IPS-20b (cell line): ENCODE data around the gene SPATA12.

Source experiments
- H3K27ac ChIP-seq: one replicate; pipeline ENCODE4 v1.5.1; 2013; ENCODE audit warnings: low read length
- H3K27me3 ChIP-seq: 2 replicates; pipeline ENCODE4 v1.6.1; 2013; ENCODE audit warnings: mild to moderate bottlenecking, low read length, inconsistent platforms; ENCODE audit not compliant: insufficient read depth
- H3K36me3 ChIP-seq: 2 replicates; pipeline ENCODE4 v1.6.1; 2013; ENCODE audit warnings: low read depth, mild to moderate bottlenecking, inconsistent platforms, low read length, moderate library complexity; ENCODE audit not compliant: insufficient read depth
- H3K4me1 ChIP-seq: 2 replicates; pipeline ENCODE4 v1.6.1; 2013; ENCODE audit warnings: mild to moderate bottlenecking, control low read depth, inconsistent platforms, low read length, moderate library complexity; ENCODE audit not compliant: insufficient read depth
- H3K4me3 ChIP-seq: 2 replicates; pipeline ENCODE4 v1.5.1; 2013; ENCODE audit warnings: mild to moderate bottlenecking, low read length, inconsistent platforms
- H3K9ac ChIP-seq: 2 replicates; pipeline ENCODE4 v1.6.1; 2013; ENCODE audit warnings: low read depth, mild to moderate bottlenecking, inconsistent platforms, low read length, moderate library complexity
- H3K9me3 ChIP-seq: 2 replicates; pipeline ENCODE4 v1.6.1; 2013; ENCODE audit warnings: mild to moderate bottlenecking, low read depth, low read length, inconsistent platforms; ENCODE audit not compliant: insufficient read depth

The SPATA12 gene

GRCh38 chr3:57060089-57060821, at the start of gene SPATA12:
Gene SPATA12, plus strand, starts transcription at chr3:57060664. Its CDS starts 13,031 bp downstream, at chr3:57073695.
- no peaks in the 10 kb centered on the region for H3K36me3 ChIP-seq
- H3K27me3 ChIP-seq = no peaks in the 10 kb centered on the region
- peak within 1 kb of the TSS; percentile 75; the same call in 1 of the 2 replicates for H3K9ac ChIP-seq
- H3K9me3 ChIP-seq = no peaks in the 10 kb centered on the region
- peak within 1 kb of the TSS; percentile 89 for H3K27ac ChIP-seq
- H3K4me3 ChIP-seq = peak within 1 kb of the TSS; percentile 30; the same call in 1 of the 2 replicates
- H3K4me1 ChIP-seq = peaks cover 14% of the 10 kb centered on the region

- H3K4me1 ChIP-seq = peaks cover 11% of the 10 kb centered on the region
Measured at GRCh38 chr3:57011022-57011421, 49.4 kb upstream of the SPATA12 start.

GRCh38 chr3:57012847-57013246, 47.6 kb upstream of the SPATA12 start:
- Histone ChIP-seq H3K4me1 (peaks cover 21% of the 10 kb centered on the region), H3K9ac (no peak overlapping the region), H3K36me3 (no peaks in the 10 kb centered on the region), H3K27ac (no peak overlapping the region), H3K4me3 (no peak overlapping the region), H3K9me3 (no peaks in the 10 kb centered on the region), H3K27me3 (no peaks in the 10 kb centered on the region)

More at GRCh38 chr3:57011022-57011421, 49.4 kb upstream of the SPATA12 start:
- Histone ChIP-seq H3K27me3 (no peaks in the 10 kb centered on the region), H3K4me3 (no peak overlapping the region), H3K9ac (no peak overlapping the region), H3K36me3 (no peaks in the 10 kb centered on the region), H3K9me3 (no peaks in the 10 kb centered on the region), H3K27ac (no peak overlapping the region)

GRCh38 chr3:57015350-57015729, 45.1 kb upstream of the SPATA12 start:
- Histone ChIP-seq H3K27me3 (no peaks in the 10 kb centered on the region), H3K27ac (no peak overlapping the region), H3K9me3 (no peaks in the 10 kb centered on the region)

GRCh38 chr3:57015912-57016311, 44.6 kb upstream of the SPATA12 start:
- H3K9ac ChIP-seq = no peak overlapping the region
- peaks cover 19% of the 10 kb centered on the region for H3K4me1 ChIP-seq
- no peak overlapping the region for H3K27ac ChIP-seq
- H3K9me3 ChIP-seq = no peaks in the 10 kb centered on the region
- H3K36me3 ChIP-seq = no peaks in the 10 kb centered on the region
- H3K4me3 ChIP-seq = no peak overlapping the region
- H3K27me3 ChIP-seq = no peaks in the 10 kb centered on the region

More at GRCh38 chr3:57015350-57015729, 45.1 kb upstream of the SPATA12 start:
- Histone ChIP-seq H3K4me3 (no peak overlapping the region), H3K9ac (peak overlapping the region; percentile 41; the same call in 1 of the 2 replicates), H3K36me3 (no peaks in the 10 kb centered on the region), H3K4me1 (peaks cover 19% of the 10 kb centered on the region)

GRCh38 chr3:57017459-57017845, 43.0 kb upstream of the SPATA12 start:
- H3K4me1 ChIP-seq = peaks cover 19% of the 10 kb centered on the region
- H3K4me3 ChIP-seq = peak overlapping the region; percentile 34; the same call in 1 of the 2 replicates
- H3K27me3 ChIP-seq = no peaks in the 10 kb centered on the region
- peak overlapping the region; percentile 53 for H3K27ac ChIP-seq
- H3K9ac ChIP-seq = peak overlapping the region; percentile 45; the same call in 1 of the 2 replicates
- no peaks in the 10 kb centered on the region for H3K36me3 ChIP-seq
- no peaks in the 10 kb centered on the region for H3K9me3 ChIP-seq

- Histone ChIP-seq H3K27me3 (no peaks in the 10 kb centered on the region), H3K27ac (no peak overlapping the region), H3K4me3 (no peak overlapping the region), H3K4me1 (peaks cover 19% of the 10 kb centered on the region), H3K36me3 (no peaks in the 10 kb centered on the region), H3K9me3 (no peaks in the 10 kb centered on the region), H3K9ac (no peak overlapping the region)
Measured at GRCh38 chr3:57018246-57018645, 42.2 kb upstream of the SPATA12 start.

GRCh38 chr3:57019057-57019456, 41.4 kb upstream of the SPATA12 start:
- Histone ChIP-seq H3K27ac (no peak overlapping the region), H3K4me1 (peaks cover 19% of the 10 kb centered on the region), H3K9me3 (no peaks in the 10 kb centered on the region), H3K36me3 (no peaks in the 10 kb centered on the region), H3K27me3 (no peaks in the 10 kb centered on the region), H3K4me3 (no peak overlapping the region), H3K9ac (no peak overlapping the region)

- Histone ChIP-seq H3K36me3 (no peaks in the 10 kb centered on the region), H3K4me1 (no peaks in the 10 kb centered on the region), H3K27ac (no peak overlapping the region), H3K4me3 (no peak overlapping the region), H3K27me3 (no peaks in the 10 kb centered on the region), H3K9ac (no peak overlapping the region), H3K9me3 (no peaks in the 10 kb centered on the region)
Measured at GRCh38 chr3:57025237-57025636, 35.2 kb upstream of the SPATA12 start.

- no peak overlapping the region for H3K27ac ChIP-seq
- H3K9ac ChIP-seq = no peak overlapping the region
- H3K27me3 ChIP-seq = no peaks in the 10 kb centered on the region
- no peak overlapping the region for H3K4me3 ChIP-seq
- H3K4me1 ChIP-seq = no peaks in the 10 kb centered on the region
- H3K9me3 ChIP-seq = no peaks in the 10 kb centered on the region
- no peaks in the 10 kb centered on the region for H3K36me3 ChIP-seq
Measured at GRCh38 chr3:57026944-57027343, 33.5 kb upstream of the SPATA12 start.

- H3K27ac ChIP-seq = no peak overlapping the region
- H3K4me3 ChIP-seq = no peak overlapping the region
- no peaks in the 10 kb centered on the region for H3K36me3 ChIP-seq
- H3K9ac ChIP-seq = no peak overlapping the region
- no peaks in the 10 kb centered on the region for H3K4me1 ChIP-seq
- H3K9me3 ChIP-seq = no peaks in the 10 kb centered on the region
- H3K27me3 ChIP-seq = no peaks in the 10 kb centered on the region
Measured at GRCh38 chr3:57029383-57029782, 31.1 kb upstream of the SPATA12 start.

GRCh38 chr3:57029924-57030323, 30.5 kb upstream of the SPATA12 start:
- no peak overlapping the region for H3K27ac ChIP-seq
- no peaks in the 10 kb centered on the region for H3K4me1 ChIP-seq
- no peak overlapping the region for H3K9ac ChIP-seq
- H3K9me3 ChIP-seq = no peaks in the 10 kb centered on the region
- no peaks in the 10 kb centered on the region for H3K27me3 ChIP-seq
- no peaks in the 10 kb centered on the region for H3K36me3 ChIP-seq
- H3K4me3 ChIP-seq = no peak overlapping the region
